A673 (cell line): ENCODE data around the gene AQP6. TPM values are rescaled to one million over a fixed set of nuclear protein-coding genes. Genes with fewer than 3 reads are reported as not detected.

ENCODE experiments used
- BruUV-seq: library from RNA; stranded (reverse); fragments of 400-500 nt; replicated peaks from 2 replicates; lab custom pipeline; 2021; lab: Mats Ljungman, UMichigan
- CTCF ChIA-PET: fragments of 300-600 bp; sonication (Branson Sonifier 250); formaldehyde crosslinking; loops from one replicate; lab custom pipeline; 2022; ENCODE audit warnings: antibody characterized with exemption; lab: Charles Lee
- POLR2A ChIA-PET: fragments of 300-600 bp; sonication (Branson Sonifier 250); formaldehyde crosslinking; loops from one replicate; lab custom pipeline; 2022; ENCODE audit warnings: antibody characterized with exemption; ENCODE audit not compliant: low non-redundant PET; lab: Charles Lee
- DNase-seq: peaks from one replicate; pipeline ENCODE4 v3.0.0-alpha.2; 2015; ENCODE audit warnings: low spot score
- H3K27ac ChIP-seq: fragments of 200-600 bp; sonication (generic); 2 replicates; pipeline ENCODE4 v1.5.1; 2016; ENCODE audit warnings: mixed run types, low read depth, mild to moderate bottlenecking, mixed read lengths, antibody characterized with exemption, low read length; ENCODE audit not compliant: poor library complexity, severe bottlenecking
- H3K27me3 ChIP-seq: fragments of 200-600 bp; sonication (generic); replicated peaks from 2 replicates; pipeline ENCODE4 v1.6.1; 2017; ENCODE audit warnings: mixed run types, low read depth, mild to moderate bottlenecking, mixed read lengths, antibody characterized with exemption, low read length; ENCODE audit not compliant: insufficient read depth, poor library complexity
- H3K36me3 ChIP-seq: fragments of 200-600 bp; sonication (generic); 2 replicates; pipeline ENCODE4 v1.6.1; 2016; ENCODE audit warnings: mixed run types, mild to moderate bottlenecking, mixed read lengths, antibody characterized with exemption, low read length; ENCODE audit not compliant: insufficient read depth, poor library complexity, severe bottlenecking
- H3K4me1 ChIP-seq: fragments of 200-600 bp; sonication (generic); 2 replicates; pipeline ENCODE4 v1.6.1; 2017; ENCODE audit warnings: mixed run types, mild to moderate bottlenecking, mixed read lengths, antibody characterized with exemption, low read length; ENCODE audit not compliant: insufficient read depth, poor library complexity, severe bottlenecking
- H3K4me3 ChIP-seq: fragments of 200-600 bp; sonication (generic); 2 replicates; pipeline ENCODE4 v1.5.1; 2016; ENCODE audit warnings: low read depth, mixed run types, mild to moderate bottlenecking, mixed read lengths, low read length; ENCODE audit not compliant: poor library complexity, severe bottlenecking
- H3K9me3 ChIP-seq: fragments of 200-600 bp; sonication (generic); 2 replicates; pipeline ENCODE4 v1.6.1; 2016; ENCODE audit warnings: mixed run types, low read depth, mild to moderate bottlenecking, mixed read lengths, antibody characterized with exemption, low read length; ENCODE audit not compliant: poor library complexity, severe bottlenecking
- EZH2 ChIP-seq: fragments of 200-600 bp; sonication (generic); IDR thresholded peaks from 2 replicates; pipeline ENCODE4 v1.6.1; 2017; ENCODE audit warnings: borderline replicate concordance, low read depth, mild to moderate bottlenecking, mixed read lengths, antibody characterized with exemption, low read length; ENCODE audit not compliant: poor library complexity, severe bottlenecking
- intact Hi-C: fragments of 100-400 bp; cut with micrococcal nuclease; formaldehyde crosslinking; loops from one replicate; pipeline ENCODE4 v1.10.0; 2022; ENCODE audit not compliant: unreplicated experiment
- total RNA-seq: library from RNA; stranded (reverse); gene quantifications from 2 replicates; pipeline ENCODE4 v1.2.3, GENCODE V29; 2021
- TF ChIP-seq, protein P1 (sequence below): fragments of 300-800, 200-600 bp; sonication (generic); conservative IDR thresholded peaks from 2 replicates; pipeline ENCODE4 v1.5.1; 2017; ENCODE audit warnings: low read depth, mild to moderate bottlenecking, antibody characterized with exemption, low read length, moderate library complexity, mixed read lengths

Gene AQP6
- total RNA-seq, 1 experiment from 2014 or later, result not detected

- Histone ChIP-seq H3K9me3 (no peaks in the 10 kb centered on the region), H3K27ac (no peak overlapping the region), H3K4me3 (no peak overlapping the region), H3K4me1 (no peaks in the 10 kb centered on the region), H3K36me3 (peaks cover 86% of the 10 kb centered on the region), H3K27me3 (no peaks in the 10 kb centered on the region)
- ChIA-PET POLR2A (interaction anchor here (0.6 kb wide), 1 partner anchor 25 kb away, joined by 11 read pairs; no protein-coding TSS in a partner anchor), CTCF (no interaction called here)
- TF ChIP-seq, protein P1, sequence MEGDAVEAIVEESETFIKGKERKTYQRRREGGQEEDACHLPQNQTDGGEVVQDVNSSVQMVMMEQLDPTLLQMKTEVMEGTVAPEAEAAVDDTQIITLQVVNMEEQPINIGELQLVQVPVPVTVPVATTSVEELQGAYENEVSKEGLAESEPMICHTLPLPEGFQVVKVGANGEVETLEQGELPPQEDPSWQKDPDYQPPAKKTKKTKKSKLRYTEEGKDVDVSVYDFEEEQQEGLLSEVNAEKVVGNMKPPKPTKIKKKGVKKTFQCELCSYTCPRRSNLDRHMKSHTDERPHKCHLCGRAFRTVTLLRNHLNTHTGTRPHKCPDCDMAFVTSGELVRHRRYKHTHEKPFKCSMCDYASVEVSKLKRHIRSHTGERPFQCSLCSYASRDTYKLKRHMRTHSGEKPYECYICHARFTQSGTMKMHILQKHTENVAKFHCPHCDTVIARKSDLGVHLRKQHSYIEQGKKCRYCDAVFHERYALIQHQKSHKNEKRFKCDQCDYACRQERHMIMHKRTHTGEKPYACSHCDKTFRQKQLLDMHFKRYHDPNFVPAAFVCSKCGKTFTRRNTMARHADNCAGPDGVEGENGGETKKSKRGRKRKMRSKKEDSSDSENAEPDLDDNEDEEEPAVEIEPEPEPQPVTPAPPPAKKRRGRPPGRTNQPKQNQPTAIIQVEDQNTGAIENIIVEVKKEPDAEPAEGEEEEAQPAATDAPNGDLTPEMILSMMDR, result no peak
- no peak for TF ChIP-seq EZH2
- no peak for DNase-seq
- BruUV-seq, result no TSS peak
- intact Hi-C loops, result no loop called here
Observed at GRCh38 chr12:50004696-50005095, 31.9 kb downstream of the AQP6 start.

DNA sequence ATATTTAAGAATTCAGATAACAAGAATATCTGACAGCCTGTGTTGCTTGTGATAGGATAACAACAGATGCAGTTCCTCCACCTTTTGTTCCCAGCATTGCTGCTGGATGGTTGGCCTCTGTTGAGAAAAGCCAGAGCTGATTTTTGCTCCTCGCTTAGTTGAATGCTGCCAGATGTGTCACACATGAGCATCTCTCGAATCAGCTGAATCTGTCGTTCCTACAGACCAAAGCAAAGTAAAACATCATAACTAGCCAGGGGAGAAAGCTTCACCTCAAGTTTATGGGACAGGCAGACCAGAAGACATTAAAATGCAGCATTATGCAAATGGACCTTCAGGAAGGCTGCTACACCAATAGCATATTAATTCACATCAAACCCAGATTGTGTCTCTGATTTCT lies 32.4 kb downstream of the AQP6 start:
- Histone ChIP-seq H3K27ac (no peak overlapping the region), H3K36me3 (peaks cover 90% of the 10 kb centered on the region), H3K9me3 (no peaks in the 10 kb centered on the region), H3K27me3 (no peaks in the 10 kb centered on the region), H3K4me1 (no peaks in the 10 kb centered on the region), H3K4me3 (no peak overlapping the region)
- DNase-seq, result no peak
- no peak for TF ChIP-seq EZH2
- TF ChIP-seq, protein P1, result no peak
- ChIA-PET POLR2A (interaction anchor here (0.6 kb wide), 1 partner anchor 25 kb away, joined by 11 read pairs; no protein-coding TSS in a partner anchor), CTCF (no interaction called here)
- no TSS peak for BruUV-seq
- intact Hi-C loops, result no loop called here

GRCh38 chr12:50006280-50006679 lies 33.5 kb downstream of the AQP6 start:
- Histone ChIP-seq H3K4me3 (no peak overlapping the region), H3K4me1 (no peaks in the 10 kb centered on the region), H3K9me3 (no peaks in the 10 kb centered on the region), H3K27me3 (no peaks in the 10 kb centered on the region), H3K36me3 (peaks cover 89% of the 10 kb centered on the region), H3K27ac (no peak overlapping the region)
- no TSS peak for BruUV-seq
- POLR2A ChIA-PET, result no interaction called here
- CTCF ChIA-PET, result interaction anchor here (0.7 kb wide), 1 partner anchor 24 kb away, joined by 4 read pairs; no protein-coding TSS in a partner anchor
- intact Hi-C loops, result no loop called here
- TF ChIP-seq, protein P1, result no peak
- no peak for TF ChIP-seq EZH2
- DNase-seq, result no peak
